SK-N-SH (cell line): ENCODE results near the gene GCM1.

Experiments
- CTCF ChIP-seq: fragments of 200-600 bp; sonication (generic); IDR thresholded peaks from 2 replicates; pipeline ENCODE4 v1.6.1; 2017; ENCODE audit warnings: antibody characterized with exemption, mild to moderate bottlenecking, moderate library complexity
- ELF1 ChIP-seq: IDR thresholded peaks from 2 replicates; pipeline ENCODE4 v1.4.0; 2012
- JUND ChIP-seq: IDR thresholded peaks from 2 replicates; pipeline ENCODE4 v1.4.0; 2012
- MAX ChIP-seq: IDR thresholded peaks from 2 replicates; pipeline ENCODE4 v1.4.0; 2012; ENCODE audit warnings: low read depth
- RAD21 ChIP-seq: IDR thresholded peaks from 2 replicates; pipeline ENCODE4 v1.6.1; 2012; ENCODE audit warnings: mild to moderate bottlenecking, low read length
- SMC3 ChIP-seq: IDR thresholded peaks from 2 replicates; pipeline ENCODE4 v1.6.1; 2012; ENCODE audit warnings: low read depth, low read length, improper control_type of control experiment
- TAF1 ChIP-seq: IDR thresholded peaks from 2 replicates; pipeline ENCODE4 v1.6.1; 2012; ENCODE audit warnings: low read depth, mild to moderate bottlenecking, low read length, moderate library complexity, borderline replicate concordance
- YY1 ChIP-seq: IDR thresholded peaks from 2 replicates; pipeline ENCODE4 v1.4.0; 2012; ENCODE audit warnings: low read depth, mild to moderate bottlenecking
- TF ChIP-seq, protein P1 (sequence below): IDR thresholded peaks from 2 replicates; pipeline ENCODE4 v1.6.1; 2012; ENCODE audit warnings: mild to moderate bottlenecking, low read depth, low read length, moderate library complexity

GRCh38 chr6:53101006-53101405, 47.6 kb downstream of the GCM1 start:
- TF ChIP-seq CTCF = no peak
- TF ChIP-seq YY1 = no peak
- TF ChIP-seq, protein P1, sequence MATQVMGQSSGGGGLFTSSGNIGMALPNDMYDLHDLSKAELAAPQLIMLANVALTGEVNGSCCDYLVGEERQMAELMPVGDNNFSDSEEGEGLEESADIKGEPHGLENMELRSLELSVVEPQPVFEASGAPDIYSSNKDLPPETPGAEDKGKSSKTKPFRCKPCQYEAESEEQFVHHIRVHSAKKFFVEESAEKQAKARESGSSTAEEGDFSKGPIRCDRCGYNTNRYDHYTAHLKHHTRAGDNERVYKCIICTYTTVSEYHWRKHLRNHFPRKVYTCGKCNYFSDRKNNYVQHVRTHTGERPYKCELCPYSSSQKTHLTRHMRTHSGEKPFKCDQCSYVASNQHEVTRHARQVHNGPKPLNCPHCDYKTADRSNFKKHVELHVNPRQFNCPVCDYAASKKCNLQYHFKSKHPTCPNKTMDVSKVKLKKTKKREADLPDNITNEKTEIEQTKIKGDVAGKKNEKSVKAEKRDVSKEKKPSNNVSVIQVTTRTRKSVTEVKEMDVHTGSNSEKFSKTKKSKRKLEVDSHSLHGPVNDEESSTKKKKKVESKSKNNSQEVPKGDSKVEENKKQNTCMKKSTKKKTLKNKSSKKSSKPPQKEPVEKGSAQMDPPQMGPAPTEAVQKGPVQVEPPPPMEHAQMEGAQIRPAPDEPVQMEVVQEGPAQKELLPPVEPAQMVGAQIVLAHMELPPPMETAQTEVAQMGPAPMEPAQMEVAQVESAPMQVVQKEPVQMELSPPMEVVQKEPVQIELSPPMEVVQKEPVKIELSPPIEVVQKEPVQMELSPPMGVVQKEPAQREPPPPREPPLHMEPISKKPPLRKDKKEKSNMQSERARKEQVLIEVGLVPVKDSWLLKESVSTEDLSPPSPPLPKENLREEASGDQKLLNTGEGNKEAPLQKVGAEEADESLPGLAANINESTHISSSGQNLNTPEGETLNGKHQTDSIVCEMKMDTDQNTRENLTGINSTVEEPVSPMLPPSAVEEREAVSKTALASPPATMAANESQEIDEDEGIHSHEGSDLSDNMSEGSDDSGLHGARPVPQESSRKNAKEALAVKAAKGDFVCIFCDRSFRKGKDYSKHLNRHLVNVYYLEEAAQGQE = no peak
- TF ChIP-seq TAF1 = no peak
- TF ChIP-seq RAD21 = no peak
- no peak for TF ChIP-seq ELF1
- no peak for TF ChIP-seq JUND
- TF ChIP-seq SMC3 = no peak
- no peak for TF ChIP-seq MAX
